Measurements from ENCODE around the gene MEF2A. TPM values are rescaled to one million over a fixed set of nuclear protein-coding genes. Genes with fewer than 3 reads are reported as not detected.

MEF2A gene
- total and polyA plus RNA-seq, 2 donors (not counting 1 experiment from before 2014, with no cell fraction given): 44.0 to 102 TPM

DNA sequence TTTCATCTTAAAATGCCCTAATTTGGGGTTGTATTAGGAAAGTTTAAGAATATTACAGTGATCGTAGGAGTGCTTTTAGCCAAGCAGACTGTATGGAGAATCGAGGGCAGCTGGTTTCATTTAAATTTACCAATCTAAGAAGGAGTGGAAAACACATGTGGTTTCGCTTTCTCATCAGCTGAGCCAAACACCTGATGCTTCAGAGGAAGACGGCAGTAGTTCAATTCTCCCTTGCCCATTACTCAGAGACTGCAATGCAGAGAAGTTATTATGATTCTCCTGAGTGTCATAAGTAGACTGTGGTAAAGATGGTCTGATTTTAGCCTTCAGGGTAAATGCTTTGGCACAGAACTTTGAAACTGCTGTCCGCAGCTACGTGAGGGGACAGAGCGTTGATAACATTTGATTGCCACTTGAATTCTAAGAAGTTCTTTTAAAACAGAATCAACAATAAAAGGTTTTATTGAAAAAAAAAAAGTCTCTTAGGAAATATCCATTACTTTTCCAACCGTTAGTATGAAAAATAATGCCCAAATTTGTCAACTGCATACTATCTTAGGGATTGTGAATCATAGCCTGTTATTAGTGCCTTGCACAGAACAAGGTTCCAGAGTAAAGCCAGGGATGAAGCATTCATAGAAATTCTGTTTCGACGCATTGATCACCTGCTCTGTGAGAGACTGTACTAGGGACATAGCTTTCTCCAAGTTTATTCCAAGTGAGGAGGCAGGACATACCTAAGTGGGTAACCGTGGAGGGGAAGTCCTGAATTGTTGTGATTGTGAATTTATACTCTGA lies 141.9 kb downstream of the MEF2A start:
- Histone ChIP-seq H3K4me3 (ENCODE audit: control extremely low read depth in 1 of 5, extremely low read depth in 1 of 5, insufficient read depth in 1 of 5, low read depth in 2 of 5, low read length in 4 of 5) (no peak overlapping the region), H3K9ac (ENCODE audit: low read length) (no peak overlapping the region), H3K9me3 (ENCODE audit: control extremely low read depth in 1 of 3, control insufficient read depth in 2 of 3, insufficient read depth in 1 of 3, low read length in 2 of 3) (no peaks in the 10 kb centered on the region), H3K27ac (ENCODE audit: low read length in 2 of 2) (no peak overlapping the region), H3K36me3 (replicated peaks in 1 of 2; ENCODE audit: control extremely low read depth in 1 of 2, control insufficient read depth in 1 of 2, extremely low read depth in 1 of 2, insufficient read depth in 2 of 2, low read length in 1 of 2) (peaks cover 10 to 58% of the 10 kb centered on the region in 2 experiments), H3K27me3 (replicated peaks in 1 of 4; ENCODE audit: control extremely low read depth in 1 of 4, control insufficient read depth in 3 of 4, insufficient read depth in 4 of 4, low read length in 3 of 4) (no peaks in the 10 kb centered on the region), H4K20me1 (ENCODE audit: control insufficient read depth, insufficient read depth, low read length, poor library complexity, severe bottlenecking) (no peaks in the 10 kb centered on the region), H3K4me2 (replicated peaks; ENCODE audit: low read depth, low read length, poor library complexity, severe bottlenecking) (no peak overlapping the region), H3K79me2 (ENCODE audit: control insufficient read depth, insufficient read depth, low read length) (peaks cover 4% of the 10 kb centered on the region), H3K4me1 (ENCODE audit: control insufficient read depth in 2 of 2, insufficient read depth in 2 of 2, low read length in 2 of 2) (peaks cover 15 to 18% of the 10 kb centered on the region in 2 donors), H2AFZ (ENCODE audit: insufficient read depth, low read depth, low read length, poor library complexity, severe bottlenecking) (no peak overlapping the region)
- intact Hi-C loops (cut with micrococcal nuclease): no loop called here
- ChIA-PET POLR2A (no interaction called here), CTCF (interaction anchor here (1.0 to 3.0 kb wide), 3 partner anchors 49 to 435 kb away, joined by 4 to 25 read pairs (median 11); no protein-coding TSS in a partner anchor)
- ATAC-seq (ENCODE audit: low read depth) (no peak), DNase-seq (no peak)
- peaks cover 22% of the 10 kb centered on the region for H3K4me1 Mint-ChIP-seq
- no peak overlapping the region for H3K27ac Mint-ChIP-seq
- no peak for TF ChIP-seq CTCF (IDR thresholded peaks at IDR 0.05)
- no peak overlapping the region for H3K4me3 Mint-ChIP-seq
- no peaks in the 10 kb centered on the region for H3K9me3 Mint-ChIP-seq (ENCODE audit: insufficient read depth)
- 64% methylated on average over 5 of the region's 11 CpGs for WGBS (ENCODE audit: insufficient coverage)
- no peaks in the 10 kb centered on the region for H3K27me3 Mint-ChIP-seq

DNA sequence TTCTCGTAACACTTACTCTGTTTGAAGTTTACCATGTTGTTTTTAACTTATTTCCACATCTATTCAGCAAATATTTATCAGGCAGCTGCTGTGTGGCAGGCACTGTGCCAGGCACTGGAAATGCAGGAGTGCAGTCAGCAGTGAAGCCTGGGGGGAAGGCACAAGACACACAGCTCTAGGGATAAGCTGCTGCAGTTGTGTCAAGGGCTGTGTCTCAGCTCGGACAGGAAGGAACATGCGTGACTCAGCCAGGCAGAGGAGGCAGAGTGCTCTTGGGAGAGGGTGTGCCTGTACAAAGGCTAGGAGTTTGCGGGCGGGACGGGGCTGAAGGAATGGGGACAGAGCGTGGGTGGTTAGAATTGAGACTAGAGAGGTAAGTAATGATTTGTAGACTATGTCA lies 142.8 kb downstream of the MEF2A start:
- H3K27me3 Mint-ChIP-seq: no peaks in the 10 kb centered on the region
- peaks cover 7 to 9% of the 10 kb centered on the region in 2 donors for H3K4me1 ChIP-seq (ENCODE audit: control insufficient read depth in 2 of 2, insufficient read depth in 2 of 2, low read length in 2 of 2)
- peaks cover 4% of the 10 kb centered on the region for H3K79me2 ChIP-seq (ENCODE audit: control insufficient read depth, insufficient read depth, low read length)
- no peak for TF ChIP-seq CTCF (IDR thresholded peaks at IDR 0.05)
- no peak for TF ChIP-seq EZH2 (IDR thresholded peaks at IDR 0.05; ENCODE audit: borderline replicate concordance, insufficient read depth, low read depth, low read length, poor library complexity, severe bottlenecking)
- no peaks in the 10 kb centered on the region for H3K27me3 ChIP-seq (replicated peaks in 1 of 4; ENCODE audit: control extremely low read depth in 1 of 4, control insufficient read depth in 3 of 4, insufficient read depth in 4 of 4, low read length in 3 of 4)
- no peaks in the 10 kb centered on the region for H3K9me3 ChIP-seq (ENCODE audit: control extremely low read depth in 1 of 3, control insufficient read depth in 2 of 3, insufficient read depth in 1 of 3, low read length in 2 of 3)
- 99% methylated on average over 6 of the region's 7 CpGs for WGBS (ENCODE audit: insufficient coverage)
- no peak overlapping the region for H3K9ac ChIP-seq (ENCODE audit: low read length)
- DNase-seq (no peak), ATAC-seq (ENCODE audit: low read depth) (no peak)
- H3K27ac ChIP-seq (ENCODE audit: low read length in 2 of 2): no peak overlapping the region
- peaks cover 13% of the 10 kb centered on the region for H3K4me1 Mint-ChIP-seq
- H2AFZ ChIP-seq (ENCODE audit: insufficient read depth, low read depth, low read length, poor library complexity, severe bottlenecking): no peak overlapping the region
- H4K20me1 ChIP-seq (ENCODE audit: control insufficient read depth, insufficient read depth, low read length, poor library complexity, severe bottlenecking): no peaks in the 10 kb centered on the region
- no peak overlapping the region for H3K4me2 ChIP-seq (replicated peaks; ENCODE audit: low read depth, low read length, poor library complexity, severe bottlenecking)
- H3K9me3 Mint-ChIP-seq (ENCODE audit: insufficient read depth): no peaks in the 10 kb centered on the region
- intact Hi-C loops (cut with micrococcal nuclease): no loop called here
- H3K36me3 ChIP-seq (replicated peaks in 1 of 2; ENCODE audit: control extremely low read depth in 1 of 2, control insufficient read depth in 1 of 2, extremely low read depth in 1 of 2, insufficient read depth in 2 of 2, low read length in 1 of 2): peaks cover 10 to 65% of the 10 kb centered on the region in 2 experiments
- no peak overlapping the region for H3K4me3 Mint-ChIP-seq
- ChIA-PET POLR2A (no interaction called here), CTCF (interaction anchor here (1.0 to 3.0 kb wide), 4 partner anchors 20 to 435 kb away, joined by 3 to 25 read pairs (median 8); no protein-coding TSS in a partner anchor)
- no peak overlapping the region for H3K4me3 ChIP-seq (ENCODE audit: control extremely low read depth in 1 of 5, extremely low read depth in 1 of 5, insufficient read depth in 1 of 5, low read depth in 2 of 5, low read length in 4 of 5)
- H3K27ac Mint-ChIP-seq: no peak overlapping the region
